A673 (cell line): Measurements from ENCODE around the gene SYK.

ENCODE experiments used
- CTCF ChIP-seq: fragments of 300-800, 200-600 bp; sonication (generic); conservative IDR thresholded peaks from 2 replicates; pipeline ENCODE4 v1.5.1; 2017; ENCODE audit warnings: low read depth, mild to moderate bottlenecking, antibody characterized with exemption, low read length, moderate library complexity, mixed read lengths
- EZH2 ChIP-seq: fragments of 200-600 bp; sonication (generic); IDR thresholded peaks from 2 replicates; pipeline ENCODE4 v1.6.1; 2017; ENCODE audit warnings: borderline replicate concordance, low read depth, mild to moderate bottlenecking, mixed read lengths, antibody characterized with exemption, low read length; ENCODE audit not compliant: poor library complexity, severe bottlenecking

- TF ChIP-seq CTCF: no peak
- no peak for TF ChIP-seq EZH2
Observed at GRCh38 chr9:90864779-90865178, 63.2 kb downstream of the SYK start.
